Measurements from ENCODE around the gene SLC25A38. TPM values are rescaled to one million over a fixed set of nuclear protein-coding genes. Genes with fewer than 3 reads are reported as not detected.

Gene SLC25A38
- total and polyA plus RNA-seq, 10 of the 15 experiments (the other 5 are each of a cell fraction or from before 2014, with no cell fraction given) = 15.2 to 55.2 (median 39.2) TPM

DNA sequence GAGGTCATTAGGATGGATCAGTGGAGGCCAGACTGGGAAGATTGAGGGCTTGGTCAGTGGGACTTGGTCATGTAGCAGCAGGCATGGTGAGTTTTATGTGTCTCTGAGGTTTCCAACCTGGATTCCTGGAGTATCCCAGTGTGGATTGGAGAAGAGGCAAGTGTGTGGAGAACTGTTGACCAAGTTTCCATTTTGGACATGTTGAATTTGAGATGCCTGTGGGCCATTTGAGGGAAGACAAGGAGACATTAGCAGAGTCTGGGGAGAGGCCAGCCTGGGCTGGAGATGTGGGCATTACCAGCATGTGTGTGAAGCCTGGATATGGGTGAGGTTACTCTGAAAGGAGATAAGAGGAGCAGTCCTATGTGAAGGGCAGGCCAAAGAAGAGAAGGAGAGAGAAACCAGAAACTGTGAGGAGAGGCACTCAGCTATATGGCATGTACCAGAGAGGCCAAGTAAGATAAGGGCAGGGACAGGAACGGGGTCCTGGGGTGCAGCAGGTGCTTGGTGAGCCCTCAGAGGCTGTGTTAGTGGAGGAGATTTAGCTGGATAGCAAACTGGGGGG, 4.3 kb downstream of the SLC25A38 start:
- POLR2A ChIA-PET = interaction anchor here (0.6 to 1.4 kb wide), 4 partner anchors 8 to 21 kb away, joined by 3 to 6 read pairs (median 4); no protein-coding TSS in a partner anchor
- Histone ChIP-seq H3K27me3 (replicated peaks in 1 of 2; ENCODE audit: control insufficient read depth in 2 of 2, insufficient read depth in 2 of 2, low read length in 1 of 2) (no peaks in the 10 kb centered on the region), H2AFZ (ENCODE audit: control insufficient read depth, low read depth, low read length) (no peak overlapping the region), H3K9me3 (replicated peaks; ENCODE audit: control insufficient read depth, insufficient read depth, low read length) (no peaks in the 10 kb centered on the region), H3K4me2 (ENCODE audit: control insufficient read depth, insufficient read depth) (peak overlapping the region; percentile 99), H4K20me1 (ENCODE audit: control insufficient read depth, insufficient read depth) (no peaks in the 10 kb centered on the region), H3K79me2 (ENCODE audit: control insufficient read depth, insufficient read depth, low read length) (peaks cover 74% of the 10 kb centered on the region), H3K27ac (ENCODE audit: control insufficient read depth, insufficient read depth) (peak overlapping the region; percentile 85), H3K36me3 (ENCODE audit: control insufficient read depth in 2 of 2, insufficient read depth in 2 of 2, low read length in 1 of 2) (peaks cover 17 to 20% of the 10 kb centered on the region in 2 experiments), H3K9ac (ENCODE audit: control insufficient read depth, insufficient read depth, low read length) (no peak overlapping the region), H3K4me1 (ENCODE audit: control insufficient read depth, insufficient read depth, low read length) (peaks cover 24% of the 10 kb centered on the region), H3K4me3 (peak overlapping the region; percentile 12; the same call in 1 of the 2 replicates)
- SMC1A ChIA-PET (ENCODE audit: uncharacterized antibody, unreplicated experiment) = interaction anchor here (1.2 to 5.4 kb wide), 5 partner anchors 18 to 99 kb away, joined by 3 to 44 read pairs (median 8); partner anchors contain the start of gene RPSA
- 100% methylated on average over 1 of the region's 1 CpG for WGBS (ENCODE audit: insufficient coverage, insufficient replicate concordance, low lambda C conversion rate, missing lambda C conversion rate)
- FAIRE-seq (no peak), ATAC-seq (no peak), DNase-seq (ENCODE audit: low read depth, low spot score) (no peak)
- CTCF ChIA-PET = interaction anchor here (1.0 to 4.9 kb wide), 4 partner anchors 19 to 96 kb away, joined by 3 to 55 read pairs (median 18); partner anchors contain the start of gene RPSA
- intact Hi-C loops (cut with micrococcal nuclease; ENCODE audit: unreplicated experiment) (no loop called here), in situ Hi-C loops (cut with MboI) (no loop called here)
- no TSS peak for BruUV-seq (replicated peaks)
- RAD21 ChIA-PET (ENCODE audit: unreplicated experiment) = interaction anchor here (1.0 to 4.2 kb wide), 5 partner anchors 17 to 99 kb away, joined by 3 to 24 read pairs (median 5); partner anchors contain the start of gene RPSA
- TF ChIP-seq LARP7 (IDR thresholded peaks at IDR 0.05) (no peak), RAD51 (IDR thresholded peaks at IDR 0.05) (no peak), YBX1 (IDR thresholded peaks at IDR 0.05) (no peak), ZNF24 (IDR thresholded peaks at IDR 0.05) (no peak), CHD4 (IDR thresholded peaks at IDR 0.05) (no peak), RB1 (IDR thresholded peaks at IDR 0.05; ENCODE audit: borderline replicate concordance) (no peak)

DNA sequence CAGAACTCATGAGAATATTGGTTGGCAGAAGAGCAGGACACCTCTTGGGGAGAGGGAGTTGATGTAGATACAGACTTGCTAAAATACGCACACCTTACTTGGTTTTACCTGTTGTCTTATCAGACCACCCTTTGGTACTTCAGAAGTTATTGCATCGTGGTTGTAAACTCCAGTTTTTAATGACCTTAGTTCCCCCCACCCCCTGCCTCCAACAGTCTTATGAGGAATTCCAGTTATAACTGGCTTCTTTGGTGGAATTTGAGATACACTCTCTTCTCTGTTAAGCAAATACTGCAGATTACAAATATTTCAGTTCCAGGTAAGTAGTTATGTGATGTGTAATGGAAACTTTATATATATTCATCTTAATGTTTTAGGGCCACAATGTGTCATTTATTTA, 5.0 kb downstream of the SLC25A38 start:
- peaks cover 24% of the 10 kb centered on the region for H3K4me1 ChIP-seq (ENCODE audit: control insufficient read depth, insufficient read depth, low read length)
- peaks cover 18 to 20% of the 10 kb centered on the region in 2 experiments for H3K36me3 ChIP-seq (ENCODE audit: control insufficient read depth in 2 of 2, insufficient read depth in 2 of 2, low read length in 1 of 2)
- H3K9me3 ChIP-seq (replicated peaks; ENCODE audit: control insufficient read depth, insufficient read depth, low read length) = no peaks in the 10 kb centered on the region
- no TSS peak for BruUV-seq (replicated peaks)
- ATAC-seq (no peak), FAIRE-seq (no peak), DNase-seq (ENCODE audit: low read depth, low spot score) (no peak)
- peak overlapping the region; percentile 85 for H3K27ac ChIP-seq (ENCODE audit: control insufficient read depth, insufficient read depth)
- RAD21 ChIA-PET (ENCODE audit: unreplicated experiment) = interaction anchor here (0.6 to 2.4 kb wide), 10 partner anchors 8 to 210 kb away, joined by 3 to 20 read pairs (median 3); partner anchors contain the start of gene RPSA
- in situ Hi-C loops (cut with MboI) = no loop called here
- peaks cover 74% of the 10 kb centered on the region for H3K79me2 ChIP-seq (ENCODE audit: control insufficient read depth, insufficient read depth, low read length)
- peak overlapping the region; percentile 10 for H3K4me3 ChIP-seq
- POLR2A ChIA-PET = interaction anchor here (1.0 to 1.8 kb wide), 4 partner anchors 15 to 93 kb away, joined by 3 to 11 read pairs (median 4); partner anchors contain the start of gene RPSA
- H3K9ac ChIP-seq (ENCODE audit: control insufficient read depth, insufficient read depth, low read length) = no peak overlapping the region
- peak overlapping the region; percentile 99 for H3K4me2 ChIP-seq (ENCODE audit: control insufficient read depth, insufficient read depth)
- intact Hi-C loops (cut with micrococcal nuclease; ENCODE audit: unreplicated experiment) = no loop called here
- H3K27me3 ChIP-seq (replicated peaks in 1 of 2; ENCODE audit: control insufficient read depth in 2 of 2, insufficient read depth in 2 of 2, low read length in 1 of 2) = no peaks in the 10 kb centered on the region
- 50% methylated on average over 2 of the region's 2 CpGs for WGBS (ENCODE audit: insufficient coverage, insufficient replicate concordance, low lambda C conversion rate, missing lambda C conversion rate)
- SMC1A ChIA-PET (ENCODE audit: uncharacterized antibody, unreplicated experiment) = interaction anchor here (0.8 to 5.4 kb wide), 9 partner anchors 9 to 100 kb away, joined by 4 to 44 read pairs (median 5); partner anchors contain the start of gene RPSA
- no peaks in the 10 kb centered on the region for H4K20me1 ChIP-seq (ENCODE audit: control insufficient read depth, insufficient read depth)
- H2AFZ ChIP-seq (ENCODE audit: control insufficient read depth, low read depth, low read length) = no peak overlapping the region
- CTCF ChIA-PET = interaction anchor here (1.1 to 4.9 kb wide), 5 partner anchors 10 to 100 kb away, joined by 3 to 55 read pairs (median 11); partner anchors contain the start of gene RPSA
- TF ChIP-seq MYB (IDR thresholded peaks at IDR 0.05; ENCODE audit: borderline replicate concordance, low read depth, low read length) = no peak
- no peak for TF ChIP-seq RAD21 (IDR thresholded peaks at IDR 0.05; ENCODE audit: insufficient read depth, low read depth, low read length)
- TF ChIP-seq, protein P1, sequence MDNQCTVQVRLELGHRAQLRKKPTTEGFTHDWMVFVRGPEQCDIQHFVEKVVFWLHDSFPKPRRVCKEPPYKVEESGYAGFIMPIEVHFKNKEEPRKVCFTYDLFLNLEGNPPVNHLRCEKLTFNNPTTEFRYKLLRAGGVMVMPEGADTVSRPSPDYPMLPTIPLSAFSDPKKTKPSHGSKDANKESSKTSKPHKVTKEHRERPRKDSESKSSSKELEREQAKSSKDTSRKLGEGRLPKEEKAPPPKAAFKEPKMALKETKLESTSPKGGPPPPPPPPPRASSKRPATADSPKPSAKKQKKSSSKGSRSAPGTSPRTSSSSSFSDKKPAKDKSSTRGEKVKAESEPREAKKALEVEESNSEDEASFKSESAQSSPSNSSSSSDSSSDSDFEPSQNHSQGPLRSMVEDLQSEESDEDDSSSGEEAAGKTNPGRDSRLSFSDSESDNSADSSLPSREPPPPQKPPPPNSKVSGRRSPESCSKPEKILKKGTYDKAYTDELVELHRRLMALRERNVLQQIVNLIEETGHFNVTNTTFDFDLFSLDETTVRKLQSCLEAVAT (IDR thresholded peaks at IDR 0.05) = no peak
- no peak for TF ChIP-seq SUPT20H (IDR thresholded peaks at IDR 0.05; ENCODE audit: borderline replicate concordance, control insufficient read depth, low read depth, low read length)
- no peak for TF ChIP-seq EED (IDR thresholded peaks at IDR 0.05; ENCODE audit: low read depth)
- TF ChIP-seq GABPA (IDR thresholded peaks at IDR 0.05; ENCODE audit: low read depth) = no peak
- TF ChIP-seq, protein P2, sequence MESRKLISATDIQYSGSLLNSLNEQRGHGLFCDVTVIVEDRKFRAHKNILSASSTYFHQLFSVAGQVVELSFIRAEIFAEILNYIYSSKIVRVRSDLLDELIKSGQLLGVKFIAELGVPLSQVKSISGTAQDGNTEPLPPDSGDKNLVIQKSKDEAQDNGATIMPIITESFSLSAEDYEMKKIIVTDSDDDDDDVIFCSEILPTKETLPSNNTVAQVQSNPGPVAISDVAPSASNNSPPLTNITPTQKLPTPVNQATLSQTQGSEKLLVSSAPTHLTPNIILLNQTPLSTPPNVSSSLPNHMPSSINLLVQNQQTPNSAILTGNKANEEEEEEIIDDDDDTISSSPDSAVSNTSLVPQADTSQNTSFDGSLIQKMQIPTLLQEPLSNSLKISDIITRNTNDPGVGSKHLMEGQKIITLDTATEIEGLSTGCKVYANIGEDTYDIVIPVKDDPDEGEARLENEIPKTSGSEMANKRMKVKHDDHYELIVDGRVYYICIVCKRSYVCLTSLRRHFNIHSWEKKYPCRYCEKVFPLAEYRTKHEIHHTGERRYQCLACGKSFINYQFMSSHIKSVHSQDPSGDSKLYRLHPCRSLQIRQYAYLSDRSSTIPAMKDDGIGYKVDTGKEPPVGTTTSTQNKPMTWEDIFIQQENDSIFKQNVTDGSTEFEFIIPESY (IDR thresholded peaks at IDR 0.05) = no peak
- TF ChIP-seq SRF (IDR thresholded peaks at IDR 0.05; ENCODE audit: low read depth in 2 of 2, low read length in 2 of 2) = no peak
- TF ChIP-seq SMARCA5 (IDR thresholded peaks at IDR 0.05) = no peak
